Heart left ventricle (tissue), 16 donors: ENCODE results near the gene MT3. TPM values are rescaled to one million over a fixed set of nuclear protein-coding genes. Genes with fewer than 3 reads are reported as not detected.
"Not testable (repeated sequence)": the region's sequence is repeated elsewhere in the genome, so short reads cannot be mapped to it uniquely, and the experiment has no call there.

Source experiments
- ATAC-seq, 4 donors: fragments of 200-7000 bp; cut with Tn5 transposase; one replicate each; pipeline ENCODE4 v1.9.1; 2020 to 2022; ENCODE audit warnings: moderate library complexity in 4 of 4, mild to moderate bottlenecking in 3 of 4, moderate number of reproducible peaks in 1 of 4
- DNase-seq, 5 donors: peaks; one replicate each; pipeline ENCODE4 v3.0.0-alpha.2; 2020
- H3K27ac ChIP-seq, 12 donors: fragments of 200-600 bp; sonication (generic) in 4 of 12; one replicate each; pipeline versions ENCODE4 v1.5.0 to v1.8.0; 2016 to 2022; ENCODE audit warnings: mild to moderate bottlenecking in 2 of 12
- H3K27me3 ChIP-seq, 9 donors: fragments of 200-600 bp; sonication (generic) in 2 of 9; one replicate each; pipeline versions ENCODE4 v1.5.1 to v1.8.0; 2016 to 2022; ENCODE audit warnings: mild to moderate bottlenecking in 3 of 9
- H3K36me3 ChIP-seq, 9 donors: fragments of 200-600 bp; sonication (generic) in 2 of 9; one replicate each; pipeline versions ENCODE4 v1.5.0 to v1.8.0; 2018 to 2022; ENCODE audit warnings: mild to moderate bottlenecking in 2 of 9
- H3K4me1 ChIP-seq, 12 donors: fragments of 200-600 bp; sonication (generic) in 4 of 12; one replicate each; pipeline versions ENCODE4 v1.5.0 to v1.8.0; 2016 to 2022; ENCODE audit warnings: mild to moderate bottlenecking in 3 of 12
- H3K4me3 ChIP-seq, 12 donors: fragments of 200-600 bp; sonication (generic) in 4 of 12; one replicate each; pipeline versions ENCODE4 v1.5.0 to v1.8.0; 2017 to 2022; ENCODE audit warnings: mild to moderate bottlenecking in 9 of 12, moderate library complexity in 4 of 12
- H3K9me3 ChIP-seq, 12 donors: fragments of 200-600 bp; sonication (generic) in 4 of 12; one replicate each; pipeline versions ENCODE4 v1.5.0 to v1.8.0; 2016 to 2022; ENCODE audit warnings: mild to moderate bottlenecking in 1 of 12
- POLR2A ChIP-seq, 2 donors: fragments of 450-650 bp; IDR thresholded peaks; one replicate each; pipeline ENCODE4 v1.6.1; 2017; ENCODE audit warnings: antibody characterized with exemption in 2 of 2, mild to moderate bottlenecking in 2 of 2, moderate library complexity in 2 of 2
- WGBS, 4 donors: extraction: QIAGEN DNeasy Blood & Tissue Kit in 2 of 4; methylation state at CpG; one replicate each; pipeline versions ENCODE4 v1.1.5 to v1.1.7; 2013 to 2018; 5-methylcytosine and 5-hydroxymethylcytosine counted together
- intact Hi-C, 10 donors: fragments of 100-400 bp; cut with DNase I; formaldehyde crosslinking; loops; one replicate each; pipeline versions ENCODE4 v1.11.1 to v1.14.2; 2022
- polyA plus RNA-seq, 2 donors: library from polyadenylated mRNA; stranded (reverse); fragments of 200-250 nt; gene quantifications; one replicate each; pipeline ENCODE4 v1.2.3, GENCODE V29; 2013
- total RNA-seq, 9 donors: library from RNA; depleted of rRNA in 2 of 9; stranded (reverse); fragments of >200 nt in 2 of 9; fragmentation: NEBNext Ultra II Directional in 3 of 9; extraction: Animal tissue kit (Norgen Biotek cat#: 25700) in 3 of 9; gene quantifications; one replicate each; pipeline versions ENCODE4 v1.1.0 to v1.2.4, GENCODE V29; 2016 to 2023
- TF ChIP-seq, protein P1 (sequence below), 12 donors: fragments of 200-600 bp; sonication (generic) in 4 of 12; IDR thresholded peaks; one replicate each; pipeline versions ENCODE4 v1.5.0 to v1.8.0; 2018 to 2022; ENCODE audit warnings: antibody characterized with exemption in 12 of 12, mild to moderate bottlenecking in 5 of 12
- donor health status: ischemic (EF 13 %, LVEDD 7.1; RV severe dilation, severe dysfunction).
- donor health status: healthy with polysubstance abuse.
- donor health status: DM: no; HTN: yes; CAD: no.
- donor health status: DM: no; HTN: no; CAD: no.
- donor health status: ischemic (EF 25% LVEDD 6.9; RV normal size, moderate dysfunction).
- donor health status: ischemic (EF 25% LVEDD 5.7; RV mildly dilated, moderate dysfunction).
- donor health status: healthy.
- donor health status: DM: yes; HTN: yes; CAD: no.
- donor health status: ischemic (EF 35%, LVEDD 5.7; RV mildly dilated, moderate dysfunction).
- donor health status: nonischemic (EF 11% LVEDD 7.7; RV severe dilation, severe dysfunction).
- donor health status: DM: yes; HTN: yes; CAD: no.
- donor health status: PGD.
- donor health status: ischemic (EF 29% LVEDD 5.4; RV normal size, mild dysfunction).
- donor health status: nonischemic (EF 23%, LVEDD 6.1; RV moderate dilation, normal function).

Gene MT3
- total and polyA plus RNA-seq, 11 donors: 1.3 to 20.0 (median 3.7) TPM; not detected in 1

GRCh38 chr16:56576585-56577299, 12.6 kb upstream of the MT3 start:
- H3K36me3 ChIP-seq: no peaks in the 10 kb centered on the region
- peak; percentile 59 to 84 (median 65) for DNase-seq
- H3K9me3 ChIP-seq: peaks cover 0 to 10% (median 0%) of the 10 kb centered on the region in 12 donors
- intact Hi-C loops: loop anchor here in 7 of 10 donors (1.0 to 5.0 kb wide), 4 partner anchors 24 to 126 kb away; no protein-coding TSS in a partner anchor
- H3K27ac ChIP-seq: no peak overlapping the region
- TF ChIP-seq, protein P1, sequence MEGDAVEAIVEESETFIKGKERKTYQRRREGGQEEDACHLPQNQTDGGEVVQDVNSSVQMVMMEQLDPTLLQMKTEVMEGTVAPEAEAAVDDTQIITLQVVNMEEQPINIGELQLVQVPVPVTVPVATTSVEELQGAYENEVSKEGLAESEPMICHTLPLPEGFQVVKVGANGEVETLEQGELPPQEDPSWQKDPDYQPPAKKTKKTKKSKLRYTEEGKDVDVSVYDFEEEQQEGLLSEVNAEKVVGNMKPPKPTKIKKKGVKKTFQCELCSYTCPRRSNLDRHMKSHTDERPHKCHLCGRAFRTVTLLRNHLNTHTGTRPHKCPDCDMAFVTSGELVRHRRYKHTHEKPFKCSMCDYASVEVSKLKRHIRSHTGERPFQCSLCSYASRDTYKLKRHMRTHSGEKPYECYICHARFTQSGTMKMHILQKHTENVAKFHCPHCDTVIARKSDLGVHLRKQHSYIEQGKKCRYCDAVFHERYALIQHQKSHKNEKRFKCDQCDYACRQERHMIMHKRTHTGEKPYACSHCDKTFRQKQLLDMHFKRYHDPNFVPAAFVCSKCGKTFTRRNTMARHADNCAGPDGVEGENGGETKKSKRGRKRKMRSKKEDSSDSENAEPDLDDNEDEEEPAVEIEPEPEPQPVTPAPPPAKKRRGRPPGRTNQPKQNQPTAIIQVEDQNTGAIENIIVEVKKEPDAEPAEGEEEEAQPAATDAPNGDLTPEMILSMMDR (IDR thresholded peaks at IDR 0.05): peak; percentile 51 to 82 (median 66)
- TF ChIP-seq POLR2A (IDR thresholded peaks at IDR 0.05): no peak
- H3K4me3 ChIP-seq: no peak overlapping the region
- 40 to 46% (median 42%) methylated on average over 8 of the region's 8 CpGs for WGBS, 4 donors
- peak; percentile 47 to 86 (median 74) for ATAC-seq
- H3K4me1 ChIP-seq: no peaks in the 10 kb centered on the region
- H3K27me3 ChIP-seq: no peaks in the 10 kb centered on the region

DNA sequence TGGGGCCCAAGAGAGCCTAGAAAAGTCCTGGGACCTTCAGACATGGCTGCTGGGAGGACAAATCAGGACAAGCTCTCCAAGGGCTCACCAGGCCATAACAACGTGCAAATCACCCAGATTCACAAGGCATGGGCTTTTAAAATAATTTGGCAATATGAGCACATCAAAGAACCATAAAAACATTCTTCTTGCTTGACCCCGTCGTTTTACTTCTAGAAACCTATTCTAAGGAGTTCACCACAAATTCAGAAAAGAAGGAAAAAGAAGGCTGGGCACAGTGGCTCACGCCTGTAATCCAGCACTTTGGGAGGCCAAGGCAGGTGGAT, 12.1 kb upstream of the MT3 start:
- Histone ChIP-seq H3K27me3 (peaks cover 0 to 5% (median 0%) of the 10 kb centered on the region in 9 donors), H3K27ac (no peak overlapping the region), H3K9me3 (peaks cover 0 to 10% (median 0%) of the 10 kb centered on the region in 12 donors), H3K36me3 (no peaks in the 10 kb centered on the region), H3K4me3 (no peak overlapping the region), H3K4me1 (no peaks in the 10 kb centered on the region)
- ATAC-seq (no peak), DNase-seq (no peak)
- intact Hi-C loops: loop anchor here in 6 of 10 donors (1.0 to 5.0 kb wide), 4 partner anchors 24 to 126 kb away; no protein-coding TSS in a partner anchor
- TF ChIP-seq, protein P1 (IDR thresholded peaks at IDR 0.05): peak in 1 of 12 donors; percentile 10
- TF ChIP-seq POLR2A (IDR thresholded peaks at IDR 0.05): no peak
- WGBS, 4 donors: 75 to 79% (median 76%) methylated on average over 4 of the region's 4 CpGs

DNA sequence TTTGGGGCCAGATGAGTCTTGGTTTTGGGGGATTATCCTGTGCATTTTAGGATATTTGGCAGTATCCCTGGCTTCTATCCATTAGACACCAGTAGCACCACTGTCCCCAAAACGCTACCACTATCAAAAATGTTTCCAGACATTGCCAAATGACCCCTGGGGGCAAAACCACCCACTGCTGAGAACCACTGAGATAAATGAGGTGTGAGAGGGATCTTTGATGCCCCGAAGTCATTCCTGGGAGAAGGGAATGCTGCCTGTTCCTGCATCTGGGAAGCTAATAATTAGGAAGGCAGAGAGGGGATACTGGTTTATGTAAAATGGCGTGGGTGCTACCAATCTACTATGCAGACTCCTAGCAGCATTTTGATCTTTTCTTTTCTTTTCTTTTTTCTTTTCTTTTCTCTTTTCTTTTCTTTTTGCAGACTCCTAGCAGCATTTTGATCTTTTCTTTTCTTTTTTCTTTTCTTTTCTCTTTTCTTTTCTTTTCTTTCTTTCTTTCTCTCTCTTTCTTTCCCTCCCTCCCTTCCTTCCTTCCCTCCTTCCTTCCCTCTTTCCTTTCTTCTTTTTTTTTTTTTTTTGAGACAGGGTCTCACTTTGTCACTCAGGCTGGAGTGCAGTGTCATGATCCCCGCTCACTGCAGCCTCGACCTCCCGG, 8.8 kb upstream of the MT3 start:
- Histone ChIP-seq H3K27ac (no peak overlapping the region), H3K4me3 (no peak overlapping the region), H3K36me3 (no peaks in the 10 kb centered on the region), H3K4me1 (no peaks in the 10 kb centered on the region), H3K27me3 (peaks cover 0 to 18% (median 0%) of the 10 kb centered on the region in 9 donors), H3K9me3 (no peaks in the 10 kb centered on the region)
- DNase-seq (no peak), ATAC-seq (no peak)
- TF ChIP-seq, protein P1 (IDR thresholded peaks at IDR 0.05): no peak
- TF ChIP-seq POLR2A (IDR thresholded peaks at IDR 0.05): no peak
- intact Hi-C loops: no loop called here
- 74 to 81% (median 75%) methylated on average over 6 of the region's 6 CpGs for WGBS, 4 donors

DNA sequence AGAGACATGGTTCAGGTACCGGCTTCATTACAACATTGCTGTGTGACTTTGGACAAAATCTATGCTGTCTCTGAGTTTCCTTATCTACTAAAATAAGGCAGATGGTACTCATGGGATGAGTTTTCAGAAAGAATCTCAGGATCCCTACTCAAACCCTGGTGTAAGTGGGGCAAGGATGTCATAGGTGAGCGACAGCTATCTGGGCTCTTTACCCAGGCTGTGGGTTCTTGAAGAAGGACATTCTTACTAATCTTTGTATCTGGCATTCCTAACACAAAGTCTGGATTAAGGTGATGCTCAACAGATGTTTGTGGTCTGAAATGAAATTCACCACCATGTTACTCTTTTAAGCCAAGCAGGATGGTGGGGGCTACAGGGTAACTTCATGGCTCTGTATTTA, 6.4 kb upstream of the MT3 start:
- H3K4me1 ChIP-seq, ATAC-seq, H3K4me3 ChIP-seq, H3K27ac ChIP-seq, H3K9me3 ChIP-seq, H3K36me3 ChIP-seq, intact Hi-C loops, DNase-seq: not testable (repeated sequence)
- WGBS, 4 donors: 82 to 91% (median 84%) methylated on average over 2 of the region's 2 CpGs
- H3K27me3 ChIP-seq: peaks cover 0 to 18% (median 0%) of the 10 kb centered on the region in 9 donors
